Neural progenitor cell (in vitro differentiated cells): Measurements from ENCODE around the gene S1PR2.

ENCODE experiments used
- CTCF ChIP-seq: fragments of 200-600 bp; sonication (generic); IDR thresholded peaks from 2 replicates; pipeline ENCODE4 v1.5.1; 2017; ENCODE audit warnings: antibody characterized with exemption, mild to moderate bottlenecking
- EZH2 ChIP-seq: fragments of 200-600 bp; sonication (generic); IDR thresholded peaks from 2 replicates; pipeline ENCODE4 v1.6.1; 2017; ENCODE audit warnings: antibody characterized with exemption, mild to moderate bottlenecking, moderate library complexity

- TF ChIP-seq EZH2: no peak
- no peak for TF ChIP-seq CTCF
Measured at GRCh38 chr19:10251792-10252694, 20.9 kb upstream of the S1PR2 start, which contains the start of gene MRPL4.
